Peyer's patch (tissue), 4 donors: Measurements from ENCODE around the gene BRK1. TPM values are rescaled to one million over a fixed set of nuclear protein-coding genes. Genes with fewer than 3 reads are reported as not detected.

ENCODE experiments used
- DNase-seq, 3 donors: peaks; one replicate each; pipeline ENCODE4 v3.0.0-alpha.2; 2017 to 2019
- H3K27ac ChIP-seq, 4 donors: fragments of 200-600 bp; sonication (generic); one replicate each; pipeline ENCODE4 v1.5.1; 2016 to 2019
- H3K27me3 ChIP-seq, 2 donors: fragments of 200-600 bp; sonication (generic); one replicate each; pipeline ENCODE4 v1.5.1; 2019
- H3K36me3 ChIP-seq, 3 donors: fragments of 200-600 bp; sonication (generic); one replicate each; pipeline ENCODE4 v1.5.1; 2016 to 2019
- H3K4me1 ChIP-seq, 4 donors: fragments of 200-600 bp; sonication (generic); one replicate each; pipeline ENCODE4 v1.5.1; 2016 to 2019
- H3K4me3 ChIP-seq, 4 donors: fragments of 200-600 bp; sonication (generic); 1 replicate in 3 of 4; 2 replicates in 1 of 4; pipeline ENCODE4 v1.5.1; 2016 to 2019; ENCODE audit warnings: mild to moderate bottlenecking in 1 of 4
- H3K9me3 ChIP-seq, 4 donors: fragments of 200-600 bp; sonication (generic); one replicate each; pipeline ENCODE4 v1.5.1; 2016 to 2019; ENCODE audit warnings: mild to moderate bottlenecking in 1 of 4
- POLR2A ChIP-seq, 2 donors: fragments of 450-650 bp; IDR thresholded peaks; one replicate each; pipeline ENCODE4 v1.5.1; 2017; ENCODE audit warnings: antibody characterized with exemption in 2 of 2, mild to moderate bottlenecking in 2 of 2, moderate library complexity in 2 of 2
- total RNA-seq, 4 donors: library from RNA; depleted of rRNA; stranded (reverse); fragments of >200 nt; gene quantifications; one replicate each; pipeline ENCODE4 v1.1.0, GENCODE V29; 2016
- TF ChIP-seq, protein P1 (sequence below), 6 experiments: fragments of 450-650 bp in 4 of 6; fragments of 200-600 bp in 2 of 6; sonication (generic) in 1 of 6; IDR thresholded peaks; one replicate each; pipeline ENCODE4 v1.5.1; 2017 to 2019; ENCODE audit warnings: antibody characterized with exemption in 6 of 6, mild to moderate bottlenecking in 3 of 6, moderate library complexity in 1 of 6

BRK1 gene
- total RNA-seq, 4 donors from 2014 or later, result 43.7 to 104 (median 60.4) TPM

DNA sequence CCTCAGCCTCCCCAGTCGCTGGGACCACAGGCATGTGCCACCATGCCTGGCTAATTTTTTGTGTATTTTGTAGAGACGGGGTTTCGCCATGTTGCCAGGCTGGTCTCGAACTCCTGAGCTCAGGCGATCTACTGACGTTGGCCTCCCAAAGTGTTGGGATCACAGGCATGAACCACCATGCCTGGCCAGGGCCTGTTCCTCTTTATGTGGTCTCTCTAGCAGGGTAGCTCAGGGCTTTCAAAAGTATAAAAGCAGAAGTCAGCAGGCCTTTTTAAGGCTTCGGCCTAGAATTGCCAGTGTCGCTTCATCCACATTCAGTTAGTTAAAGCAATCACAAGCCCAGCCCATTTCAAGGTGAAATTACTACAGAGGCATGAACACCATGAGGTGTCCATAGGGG, 33.8 kb downstream of the BRK1 start:
- DNase-seq, result no peak
- H3K4me1 ChIP-seq, result peaks cover 0 to 2% (median under 1%) of the 10 kb centered on the region in 4 donors
- peak overlapping the region in 1 of 4 donors; percentile 15 for H3K27ac ChIP-seq
- no peak for TF ChIP-seq POLR2A (IDR thresholded peaks at IDR 0.05)
- TF ChIP-seq, protein P1, sequence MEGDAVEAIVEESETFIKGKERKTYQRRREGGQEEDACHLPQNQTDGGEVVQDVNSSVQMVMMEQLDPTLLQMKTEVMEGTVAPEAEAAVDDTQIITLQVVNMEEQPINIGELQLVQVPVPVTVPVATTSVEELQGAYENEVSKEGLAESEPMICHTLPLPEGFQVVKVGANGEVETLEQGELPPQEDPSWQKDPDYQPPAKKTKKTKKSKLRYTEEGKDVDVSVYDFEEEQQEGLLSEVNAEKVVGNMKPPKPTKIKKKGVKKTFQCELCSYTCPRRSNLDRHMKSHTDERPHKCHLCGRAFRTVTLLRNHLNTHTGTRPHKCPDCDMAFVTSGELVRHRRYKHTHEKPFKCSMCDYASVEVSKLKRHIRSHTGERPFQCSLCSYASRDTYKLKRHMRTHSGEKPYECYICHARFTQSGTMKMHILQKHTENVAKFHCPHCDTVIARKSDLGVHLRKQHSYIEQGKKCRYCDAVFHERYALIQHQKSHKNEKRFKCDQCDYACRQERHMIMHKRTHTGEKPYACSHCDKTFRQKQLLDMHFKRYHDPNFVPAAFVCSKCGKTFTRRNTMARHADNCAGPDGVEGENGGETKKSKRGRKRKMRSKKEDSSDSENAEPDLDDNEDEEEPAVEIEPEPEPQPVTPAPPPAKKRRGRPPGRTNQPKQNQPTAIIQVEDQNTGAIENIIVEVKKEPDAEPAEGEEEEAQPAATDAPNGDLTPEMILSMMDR (IDR thresholded peaks at IDR 0.05), result no peak
- no peaks in the 10 kb centered on the region for H3K9me3 ChIP-seq
- H3K4me3 ChIP-seq, result no peak overlapping the region
- no peaks in the 10 kb centered on the region for H3K27me3 ChIP-seq
- peaks cover 0 to 77% (median 3%) of the 10 kb centered on the region in 3 donors for H3K36me3 ChIP-seq

DNA sequence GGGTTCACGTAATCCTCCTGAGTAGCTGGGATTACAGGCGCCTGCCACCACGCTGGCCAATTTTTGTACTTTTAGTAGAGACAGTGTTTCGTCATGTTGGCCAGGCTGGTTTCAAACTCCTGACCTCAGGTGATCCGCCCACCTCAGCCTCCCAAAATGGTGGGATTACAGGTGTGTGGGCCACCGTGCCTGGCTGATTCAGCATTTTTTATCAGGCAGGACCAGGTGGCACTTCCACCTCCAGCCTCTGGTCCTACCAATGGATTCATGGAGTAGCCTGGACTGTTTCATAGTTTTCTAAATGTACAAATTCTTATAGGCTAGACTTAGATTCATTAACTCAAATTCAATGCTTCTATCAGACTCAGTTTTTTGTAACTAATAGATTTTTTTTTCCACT, 35.5 kb downstream of the BRK1 start:
- peaks cover 0 to 80% (median 3%) of the 10 kb centered on the region in 3 donors for H3K36me3 ChIP-seq
- no peak for DNase-seq
- TF ChIP-seq POLR2A (IDR thresholded peaks at IDR 0.05), result no peak
- TF ChIP-seq, protein P1 (IDR thresholded peaks at IDR 0.05), result no peak
- H3K27me3 ChIP-seq, result no peaks in the 10 kb centered on the region
- no peak overlapping the region for H3K27ac ChIP-seq
- no peak overlapping the region for H3K4me3 ChIP-seq
- H3K9me3 ChIP-seq, result no peaks in the 10 kb centered on the region
- H3K4me1 ChIP-seq, result no peaks in the 10 kb centered on the region

DNA sequence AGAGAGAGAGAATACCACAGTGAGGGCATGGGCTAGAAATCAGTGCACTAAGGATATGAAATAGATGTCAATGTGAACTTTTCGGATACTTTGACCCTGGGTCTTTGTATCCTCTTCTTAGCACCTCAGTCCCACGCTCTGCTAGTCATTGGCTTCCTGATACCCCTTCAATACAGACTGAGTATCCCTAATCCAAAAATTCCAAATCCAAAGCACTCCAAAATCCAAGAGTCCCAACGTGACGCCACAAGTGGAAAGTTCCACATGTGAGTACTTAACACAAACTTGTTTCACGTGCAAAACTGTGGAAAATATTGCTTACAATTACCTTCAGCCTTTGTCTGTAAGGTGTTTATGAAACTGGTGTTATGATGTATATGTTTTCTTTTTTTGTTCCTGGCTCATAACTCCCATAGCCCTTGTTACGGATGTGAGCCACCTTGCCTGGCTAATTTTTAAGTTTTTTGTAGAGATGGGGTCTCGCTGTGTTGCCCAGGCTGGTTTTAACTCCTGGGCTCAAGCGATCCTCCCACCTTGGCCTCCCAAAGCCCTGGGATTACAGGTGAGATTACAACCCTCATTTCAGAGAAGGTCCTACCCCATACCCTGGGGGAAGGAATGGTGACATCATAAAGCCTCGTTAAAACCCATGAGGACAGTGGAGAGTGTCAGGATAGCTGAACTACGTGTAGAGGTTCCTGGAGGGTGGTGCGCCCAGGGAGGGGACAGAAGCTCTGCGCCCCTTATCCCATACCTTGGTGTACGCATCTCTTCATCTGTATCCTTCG, 39.1 kb downstream of the BRK1 start:
- no peaks in the 10 kb centered on the region for H3K4me1 ChIP-seq
- H3K9me3 ChIP-seq, result no peaks in the 10 kb centered on the region
- no peaks in the 10 kb centered on the region for H3K27me3 ChIP-seq
- no peak for TF ChIP-seq POLR2A (IDR thresholded peaks at IDR 0.05)
- TF ChIP-seq, protein P1 (IDR thresholded peaks at IDR 0.05), result no peak
- H3K36me3 ChIP-seq, result peaks cover 0 to 51% (median 3%) of the 10 kb centered on the region in 3 donors
- H3K4me3 ChIP-seq, result no peak overlapping the region
- no peak overlapping the region for H3K27ac ChIP-seq
- no peak for DNase-seq

DNA sequence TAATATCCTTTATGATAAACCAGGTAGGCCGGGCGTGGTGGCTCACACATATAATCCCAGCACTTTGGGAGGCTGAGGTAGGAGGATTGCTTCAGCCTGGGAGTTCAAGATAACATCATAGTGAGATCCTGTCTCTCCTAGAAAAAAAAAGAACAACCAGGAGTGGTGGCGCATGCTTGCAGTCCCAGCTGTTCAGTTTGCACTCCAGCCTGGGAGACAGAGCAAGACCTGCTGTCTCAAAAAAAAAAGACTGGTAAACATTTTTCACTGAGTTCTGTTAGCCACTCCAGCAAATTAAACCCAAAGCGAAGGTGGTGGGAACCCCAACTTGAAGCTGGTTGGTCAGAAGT, 39.6 kb downstream of the BRK1 start:
- H3K4me1 ChIP-seq, result no peaks in the 10 kb centered on the region
- no peak overlapping the region for H3K4me3 ChIP-seq
- H3K9me3 ChIP-seq, result no peaks in the 10 kb centered on the region
- H3K27me3 ChIP-seq, result no peaks in the 10 kb centered on the region
- DNase-seq, result no peak
- peaks cover 0 to 45% (median under 1%) of the 10 kb centered on the region in 3 donors for H3K36me3 ChIP-seq
- H3K27ac ChIP-seq, result no peak overlapping the region
- TF ChIP-seq, protein P1 (IDR thresholded peaks at IDR 0.05), result no peak
- no peak for TF ChIP-seq POLR2A (IDR thresholded peaks at IDR 0.05)

DNA sequence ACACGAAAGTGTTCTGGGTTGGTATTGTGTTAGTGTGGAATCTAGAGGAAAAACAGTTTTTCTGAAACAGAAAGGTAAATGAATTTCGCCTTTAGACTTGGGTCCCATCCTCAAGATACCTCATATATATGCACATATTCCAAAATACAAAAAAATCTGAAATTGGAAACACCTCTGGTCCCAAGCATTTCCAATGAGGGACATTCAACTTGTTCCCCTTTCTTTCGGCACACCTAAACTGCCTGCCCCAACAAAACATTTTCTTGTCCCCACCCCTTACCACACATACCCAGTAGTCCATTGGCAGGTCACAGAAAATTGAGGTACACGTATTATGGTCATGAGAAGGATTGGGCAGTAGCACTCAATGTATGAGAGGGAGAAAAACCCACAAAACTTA, 40.2 kb downstream of the BRK1 start:
- peaks cover 0 to 39% (median 0%) of the 10 kb centered on the region in 3 donors for H3K36me3 ChIP-seq
- H3K27me3 ChIP-seq, result no peaks in the 10 kb centered on the region
- no peak overlapping the region for H3K27ac ChIP-seq
- TF ChIP-seq, protein P1 (IDR thresholded peaks at IDR 0.05), result no peak
- TF ChIP-seq POLR2A (IDR thresholded peaks at IDR 0.05), result no peak
- no peaks in the 10 kb centered on the region for H3K9me3 ChIP-seq
- DNase-seq, result no peak
- no peak overlapping the region for H3K4me3 ChIP-seq
- no peaks in the 10 kb centered on the region for H3K4me1 ChIP-seq
